ENCODE measurements around the gene RRP1. TPM values are rescaled to one million over a fixed set of nuclear protein-coding genes. Genes with fewer than 3 reads are reported as not detected.

Gene RRP1
- total RNA-seq, 2 experiments from 2014 or later, result 32.8 to 34.4 TPM

GRCh38 chr21:43762303-43763128 is 26.9 kb upstream of the RRP1 start:
- no peaks in the 10 kb centered on the region for H3K27me3 Mint-ChIP-seq (ENCODE audit: low read depth)
- ATAC-seq (no peak), DNase-seq (no peak)
- no peak overlapping the region for H3K27ac Mint-ChIP-seq
- H3K36me3 Mint-ChIP-seq (ENCODE audit: low read depth), result peaks cover 9% of the 10 kb centered on the region
- no peak overlapping the region for H3K4me3 Mint-ChIP-seq
- H3K9me3 Mint-ChIP-seq (ENCODE audit: insufficient read depth), result no peaks in the 10 kb centered on the region
- ChIA-PET POLR2A (no interaction called here), CTCF (no interaction called here)
- peaks cover 1% of the 10 kb centered on the region for H3K4me1 Mint-ChIP-seq (ENCODE audit: low read depth)

DNA sequence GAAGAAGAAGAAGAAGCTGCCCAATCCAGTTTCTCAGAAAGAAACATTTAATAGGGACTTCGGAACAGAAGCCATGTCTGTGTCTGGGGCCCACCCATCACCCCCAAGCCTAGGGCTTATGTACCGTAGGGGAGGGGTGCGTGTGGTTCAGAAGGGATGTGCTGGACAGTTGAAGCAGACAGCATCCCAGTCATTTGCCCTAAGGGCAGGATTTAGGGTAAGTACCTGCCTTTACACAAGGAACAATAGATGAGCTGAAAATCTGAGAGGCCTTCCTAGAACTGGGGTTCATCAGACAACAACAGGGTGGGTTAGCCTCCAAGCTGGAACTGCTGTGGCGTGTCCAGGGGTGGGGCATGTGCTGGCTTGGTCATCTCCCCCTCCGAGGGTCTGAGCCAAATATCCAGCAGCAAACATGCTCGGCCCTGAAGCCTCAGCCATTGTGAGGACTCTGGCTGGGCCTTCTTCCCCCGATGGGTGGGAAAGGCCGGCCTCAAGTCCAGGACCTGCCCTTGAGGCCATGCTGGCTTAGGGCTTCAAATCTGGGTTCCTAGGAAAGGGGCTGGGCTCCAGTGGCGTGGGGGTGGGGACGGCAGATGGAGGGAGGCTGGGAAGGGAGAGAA is 25.4 kb upstream of the RRP1 start:
- no peaks in the 10 kb centered on the region for H3K4me1 Mint-ChIP-seq (ENCODE audit: low read depth)
- H3K27ac Mint-ChIP-seq, result no peak overlapping the region
- H3K4me3 Mint-ChIP-seq, result no peak overlapping the region
- no peak for DNase-seq
- no peak for ATAC-seq
- H3K36me3 Mint-ChIP-seq (ENCODE audit: low read depth), result peaks cover 9% of the 10 kb centered on the region
- H3K27me3 Mint-ChIP-seq (ENCODE audit: low read depth), result no peaks in the 10 kb centered on the region
- no peaks in the 10 kb centered on the region for H3K9me3 Mint-ChIP-seq (ENCODE audit: insufficient read depth)
- ChIA-PET POLR2A (no interaction called here), CTCF (no interaction called here)

DNA sequence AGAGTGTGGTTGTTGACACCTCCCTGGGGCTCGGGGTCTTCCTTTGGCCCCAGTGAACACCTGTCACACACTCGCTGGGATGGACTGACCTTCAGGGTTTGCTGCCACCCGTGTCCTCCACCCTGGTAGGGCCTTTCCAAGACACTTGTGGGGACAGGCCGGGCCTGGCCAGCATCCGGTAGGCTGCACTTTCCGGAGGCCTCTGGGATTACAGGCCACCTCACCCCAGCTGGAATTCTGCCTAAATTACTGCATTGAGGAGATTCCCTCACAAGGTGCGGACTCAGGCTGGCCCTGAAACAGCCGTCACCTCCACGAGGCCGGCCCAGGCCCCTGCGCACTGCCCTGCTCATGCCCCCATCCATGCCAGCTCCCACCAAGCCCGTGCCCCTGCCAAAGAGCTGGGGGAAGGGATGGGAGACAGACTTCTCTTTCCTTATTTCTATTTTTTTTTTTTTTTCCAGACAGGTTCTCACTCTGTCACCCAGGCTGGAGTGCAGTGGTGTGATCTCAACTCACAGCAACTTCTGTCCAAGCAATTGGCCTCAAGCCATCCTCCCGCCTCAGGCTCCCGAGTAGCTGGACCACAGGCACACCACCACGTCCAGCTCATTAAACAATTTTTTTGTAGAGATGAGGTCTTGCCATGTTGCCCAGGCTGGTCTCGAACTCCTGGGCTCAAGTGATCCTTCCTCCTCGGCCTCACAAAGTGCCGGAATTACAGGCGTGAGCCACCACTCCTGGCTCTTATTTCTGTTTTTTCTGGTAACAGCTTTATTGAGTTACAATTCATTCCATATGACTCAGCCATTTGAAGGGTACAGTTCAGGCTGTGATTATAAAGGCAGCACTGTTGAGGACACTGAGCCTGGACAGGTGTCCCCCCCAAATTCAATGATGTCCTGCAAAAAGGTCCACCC is 24.5 kb upstream of the RRP1 start:
- H3K4me1 Mint-ChIP-seq (ENCODE audit: low read depth), result no peaks in the 10 kb centered on the region
- DNase-seq, result no peak
- H3K36me3 Mint-ChIP-seq (ENCODE audit: low read depth), result peaks cover 9% of the 10 kb centered on the region
- no peak overlapping the region for H3K4me3 Mint-ChIP-seq
- H3K9me3 Mint-ChIP-seq (ENCODE audit: insufficient read depth), result no peaks in the 10 kb centered on the region
- no peak overlapping the region for H3K27ac Mint-ChIP-seq
- ATAC-seq, result no peak
- POLR2A ChIA-PET, result no interaction called here
- CTCF ChIA-PET, result no interaction called here
- no peaks in the 10 kb centered on the region for H3K27me3 Mint-ChIP-seq (ENCODE audit: low read depth)

- no peak for ATAC-seq
- H3K4me3 Mint-ChIP-seq, result no peak overlapping the region
- H3K36me3 Mint-ChIP-seq (ENCODE audit: low read depth), result peaks cover 10% of the 10 kb centered on the region
- POLR2A ChIA-PET, result no interaction called here
- CTCF ChIA-PET, result no interaction called here
- no peak for DNase-seq
- no peaks in the 10 kb centered on the region for H3K27me3 Mint-ChIP-seq (ENCODE audit: low read depth)
- no peaks in the 10 kb centered on the region for H3K9me3 Mint-ChIP-seq (ENCODE audit: insufficient read depth)
- H3K4me1 Mint-ChIP-seq (ENCODE audit: low read depth), result peaks cover 6% of the 10 kb centered on the region
- H3K27ac Mint-ChIP-seq, result no peak overlapping the region
Measured at GRCh38 chr21:43766734-43767497, 22.5 kb upstream of the RRP1 start.

DNA sequence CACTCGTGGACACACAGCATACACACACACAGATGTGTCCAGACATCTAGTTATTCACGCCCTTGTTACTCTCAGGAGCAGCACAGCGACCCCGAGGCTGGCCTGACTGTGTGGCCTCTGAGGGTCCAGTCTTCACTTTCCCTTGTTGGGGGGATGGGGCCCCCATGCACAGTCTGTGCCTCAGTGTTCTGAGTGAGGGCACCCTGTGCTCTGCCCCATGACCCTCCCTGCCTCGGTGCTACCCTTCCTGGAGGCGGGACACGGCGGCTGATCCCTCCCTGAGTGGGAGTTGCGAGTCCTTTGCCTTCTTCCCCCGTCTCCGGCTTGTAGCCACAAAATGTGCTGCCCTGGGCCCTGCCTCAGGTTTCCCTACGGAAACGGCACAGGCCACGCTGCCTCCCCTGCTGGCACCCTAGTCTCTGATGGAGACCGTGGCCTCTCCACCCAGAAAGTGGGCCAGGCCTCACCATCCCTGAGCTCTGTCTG is 21.8 kb upstream of the RRP1 start:
- Mint-ChIP-seq H3K4me3 (no peak overlapping the region), H3K9me3 (ENCODE audit: insufficient read depth) (no peaks in the 10 kb centered on the region), H3K27ac (no peak overlapping the region), H3K4me1 (ENCODE audit: low read depth) (peaks cover 9% of the 10 kb centered on the region), H3K27me3 (ENCODE audit: low read depth) (no peaks in the 10 kb centered on the region), H3K36me3 (ENCODE audit: low read depth) (peaks cover 11% of the 10 kb centered on the region)
- ChIA-PET POLR2A (no interaction called here), CTCF (no interaction called here)
- DNase-seq (no peak), ATAC-seq (no peak)

DNA sequence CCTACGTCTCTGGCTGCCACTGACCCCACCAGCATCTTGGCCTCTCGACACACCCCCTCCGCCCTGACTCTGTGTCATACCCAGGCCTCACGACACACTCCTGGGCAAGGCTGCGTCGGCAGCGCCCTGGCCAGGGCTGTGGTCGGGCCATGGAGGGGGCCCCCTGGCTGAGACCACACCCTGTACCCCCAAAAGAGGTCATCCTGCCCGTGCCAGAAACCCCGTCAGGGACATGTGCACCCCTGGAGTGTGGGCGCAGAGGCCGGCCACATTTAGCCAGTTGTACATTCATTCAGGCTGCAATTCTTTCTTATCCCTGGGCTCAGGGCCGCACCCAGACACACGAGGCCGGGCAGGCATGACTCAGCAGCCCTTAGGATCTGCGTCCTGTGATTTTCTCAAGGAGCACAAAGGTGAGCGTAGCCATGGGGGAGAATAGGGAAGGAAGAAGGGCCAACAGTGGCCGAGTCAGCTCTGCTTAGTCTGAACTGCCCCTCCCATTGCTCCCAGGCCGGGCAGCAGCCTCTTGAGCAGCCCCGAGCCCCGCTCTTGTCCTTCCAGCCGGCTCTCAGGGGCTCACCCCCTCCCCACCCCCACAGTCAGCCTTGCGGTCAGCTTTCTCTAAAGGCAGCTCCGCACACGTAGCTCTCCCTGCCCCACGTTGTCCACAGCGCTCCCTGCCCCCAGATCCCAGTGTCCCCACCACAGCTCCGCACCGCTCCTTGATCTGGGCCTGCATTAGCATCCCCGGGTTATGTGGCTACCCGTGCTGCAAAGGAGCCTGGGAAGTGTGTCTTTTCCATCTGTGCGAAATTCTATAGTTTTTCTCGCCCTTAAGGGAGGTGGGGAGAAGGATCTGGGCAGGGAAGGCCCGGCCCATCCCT is 21.2 kb upstream of the RRP1 start:
- H3K9me3 Mint-ChIP-seq (ENCODE audit: insufficient read depth), result no peaks in the 10 kb centered on the region
- peaks cover 15% of the 10 kb centered on the region for H3K36me3 Mint-ChIP-seq (ENCODE audit: low read depth)
- no peak overlapping the region for H3K4me3 Mint-ChIP-seq
- ChIA-PET CTCF (no interaction called here), POLR2A (interaction anchor here (0.8 kb wide), 1 partner anchor 21 kb away, joined by 3 read pairs; the partner anchor contains the start of gene RRP1)
- H3K4me1 Mint-ChIP-seq (ENCODE audit: low read depth), result peaks cover 10% of the 10 kb centered on the region
- H3K27me3 Mint-ChIP-seq (ENCODE audit: low read depth), result no peaks in the 10 kb centered on the region
- H3K27ac Mint-ChIP-seq, result peak overlapping the region; percentile 25
- ATAC-seq, result no peak
- DNase-seq, result no peak

DNA sequence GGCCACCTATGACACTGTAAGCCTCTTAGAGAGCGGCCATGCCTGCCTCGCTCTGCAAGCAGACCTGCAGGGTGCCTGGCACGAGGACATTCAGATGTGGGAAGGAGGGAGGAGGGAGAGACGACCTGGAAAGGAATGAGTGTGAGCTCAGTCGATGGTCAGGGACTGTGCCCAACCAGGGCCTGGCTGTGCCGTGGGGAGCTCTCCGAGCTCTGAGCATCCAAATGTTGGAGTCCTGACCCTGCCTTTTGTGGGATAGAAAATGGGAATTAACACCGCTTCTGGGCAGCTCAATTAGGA is 20.6 kb upstream of the RRP1 start:
- Mint-ChIP-seq H3K27me3 (ENCODE audit: low read depth) (no peaks in the 10 kb centered on the region), H3K27ac (peak overlapping the region; percentile 25), H3K36me3 (ENCODE audit: low read depth) (peaks cover 18% of the 10 kb centered on the region), H3K9me3 (ENCODE audit: insufficient read depth) (no peaks in the 10 kb centered on the region), H3K4me3 (no peak overlapping the region), H3K4me1 (ENCODE audit: low read depth) (peaks cover 10% of the 10 kb centered on the region)
- ChIA-PET POLR2A (interaction anchor here (0.8 kb wide), 1 partner anchor 20 kb away, joined by 3 read pairs; the partner anchor contains the start of gene RRP1), CTCF (no interaction called here)
- ATAC-seq, result no peak
- DNase-seq, result no peak

DNA sequence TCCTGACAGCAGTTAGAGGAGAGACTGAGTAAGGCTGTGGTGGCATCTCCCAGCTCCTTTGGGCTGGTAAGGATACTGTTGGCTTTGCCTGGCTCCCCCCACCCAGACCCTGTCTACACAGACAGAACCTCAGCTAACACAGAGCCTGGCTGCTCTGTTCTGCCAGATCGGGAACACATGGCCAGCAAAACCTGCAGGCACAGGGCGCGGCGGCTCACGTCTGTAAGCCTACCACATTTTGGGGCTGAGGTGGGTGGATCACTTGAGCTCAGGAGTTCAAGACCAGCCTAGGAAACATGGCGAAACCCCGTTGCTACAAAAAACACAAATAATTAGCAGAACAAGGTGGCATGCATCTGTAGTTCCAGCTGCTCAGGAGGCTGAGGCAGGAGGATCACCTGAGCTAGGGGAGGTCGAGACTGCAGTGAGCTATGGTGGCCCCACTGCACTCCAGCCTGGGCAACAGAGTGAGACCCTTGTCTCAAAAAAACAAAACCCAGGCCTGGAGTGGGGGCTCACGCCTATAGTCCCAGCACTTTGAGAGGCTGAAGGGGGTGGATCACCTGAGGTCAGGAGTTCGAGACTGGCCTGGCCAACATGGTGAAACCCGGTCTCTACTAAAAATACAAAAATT is 19.9 kb upstream of the RRP1 start:
- POLR2A ChIA-PET, result interaction anchor here (0.8 to 1.3 kb wide), 2 partner anchors 20 to 21 kb away, joined by 3 read pairs; partner anchors contain the start of gene RRP1
- H3K4me1 Mint-ChIP-seq (ENCODE audit: low read depth), result peaks cover 15% of the 10 kb centered on the region

GRCh38 chr21:43770066-43770655 is 19.2 kb upstream of the RRP1 start:
- Mint-ChIP-seq H3K27ac (no peak overlapping the region), H3K4me3 (no peak overlapping the region), H3K36me3 (ENCODE audit: low read depth) (peaks cover 26% of the 10 kb centered on the region), H3K4me1 (ENCODE audit: low read depth) (peaks cover 23% of the 10 kb centered on the region), H3K9me3 (ENCODE audit: insufficient read depth) (no peaks in the 10 kb centered on the region), H3K27me3 (ENCODE audit: low read depth) (no peaks in the 10 kb centered on the region)
- POLR2A ChIA-PET, result interaction anchor here (1.3 kb wide), 1 partner anchor 20 kb away, joined by 3 read pairs; no protein-coding TSS in a partner anchor
- CTCF ChIA-PET, result no interaction called here
- ATAC-seq (no peak), DNase-seq (no peak)

More for the DNA sequence above, 19.9 kb upstream of the RRP1 start:
- no peak overlapping the region for H3K4me3 Mint-ChIP-seq
- CTCF ChIA-PET, result no interaction called here
- H3K9me3 Mint-ChIP-seq (ENCODE audit: insufficient read depth), result no peaks in the 10 kb centered on the region
- H3K27ac Mint-ChIP-seq, result no peak overlapping the region
- peaks cover 23% of the 10 kb centered on the region for H3K36me3 Mint-ChIP-seq (ENCODE audit: low read depth)
- ATAC-seq (no peak), DNase-seq (no peak)
- H3K27me3 Mint-ChIP-seq (ENCODE audit: low read depth), result no peaks in the 10 kb centered on the region

- ChIA-PET POLR2A (interaction anchor here (1.0 kb wide), 1 partner anchor 15 kb away, joined by 3 read pairs; no protein-coding TSS in a partner anchor), CTCF (no interaction called here)
- Mint-ChIP-seq H3K4me1 (ENCODE audit: low read depth) (peaks cover 28% of the 10 kb centered on the region), H3K9me3 (ENCODE audit: insufficient read depth) (no peaks in the 10 kb centered on the region), H3K36me3 (ENCODE audit: low read depth) (peaks cover 32% of the 10 kb centered on the region), H3K4me3 (no peak overlapping the region), H3K27ac (no peak overlapping the region), H3K27me3 (ENCODE audit: low read depth) (no peaks in the 10 kb centered on the region)
- no peak for DNase-seq
- ATAC-seq, result no peak
Measured at GRCh38 chr21:43771199-43771675, 18.1 kb upstream of the RRP1 start.

All from activated CD8-positive, alpha-beta T cell treated with anti-CD3 and anti-CD28 coated beads, Interleukin-2, amount 10 ng/mL, durations not matched to agents 7 days and 5 days (primary cell).